ENCODE measurements around the gene GINS2.

DNA sequence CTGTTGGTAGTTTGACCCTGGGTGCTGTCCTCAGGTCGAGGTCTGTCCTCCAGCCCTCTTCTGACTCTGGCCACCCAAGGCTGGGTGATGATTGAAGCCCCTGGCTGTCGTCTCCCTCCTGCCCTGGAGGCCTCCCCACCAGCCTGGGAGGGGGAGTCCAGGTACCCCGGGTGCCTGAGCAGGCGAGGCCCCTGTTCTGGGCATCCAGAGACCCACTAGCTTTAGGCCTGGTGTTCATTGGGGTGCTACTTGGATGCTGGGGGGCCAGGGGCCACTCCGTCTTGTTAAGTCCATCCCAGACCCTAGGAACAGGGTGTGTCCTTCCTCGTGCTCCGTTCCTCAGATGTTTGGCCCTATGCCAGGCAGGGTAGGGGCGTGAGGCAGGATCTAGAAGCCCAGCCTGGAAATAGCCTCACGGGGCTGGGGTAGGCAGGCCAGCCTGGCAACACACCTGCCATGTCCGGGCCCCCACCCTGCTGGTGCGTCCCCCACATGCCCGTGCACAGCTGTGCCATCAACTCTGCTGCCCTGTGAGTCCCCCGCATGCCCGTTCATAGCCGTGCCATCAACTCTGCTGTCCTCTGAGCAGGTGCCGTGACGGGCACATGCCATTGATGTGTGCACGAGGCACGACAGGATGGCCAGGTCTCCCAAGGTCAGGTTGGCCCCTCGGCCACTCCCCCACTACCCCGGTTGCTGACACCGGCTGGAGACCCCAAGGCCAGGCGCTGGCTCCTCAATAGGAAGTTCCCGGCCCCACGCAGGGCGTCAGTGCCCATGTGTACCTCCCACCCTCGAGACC, 36.9 kb downstream of the GINS2 start:
- TF ChIP-seq GATA3 (IDR thresholded peaks at IDR 0.05; ENCODE audit: low read depth, low read length) (no peak), GATA2 (IDR thresholded peaks at IDR 0.05; ENCODE audit: low read depth, low read length) (no peak)
